Thyroid gland (tissue), 4 donors: ENCODE data around the gene INMT.

Experiments
- POLR2A ChIP-seq, 2 donors: fragments of 450-650 bp; IDR thresholded peaks; one replicate each; pipeline ENCODE4 v1.6.1; 2017; ENCODE audit warnings: antibody characterized with exemption in 2 of 2, mild to moderate bottlenecking in 2 of 2, moderate library complexity in 1 of 2
- TF ChIP-seq, protein P1 (sequence below), 6 experiments: fragments of 200-600 bp in 3 of 6; fragments of 450-650 bp in 3 of 6; sonication (generic) in 3 of 6; IDR thresholded peaks; one replicate each; pipeline ENCODE4 v1.5.1; 2016 to 2019; ENCODE audit warnings: antibody characterized with exemption in 6 of 6, mild to moderate bottlenecking in 2 of 6, inconsistent platforms in 1 of 6, moderate library complexity in 1 of 6

DNA sequence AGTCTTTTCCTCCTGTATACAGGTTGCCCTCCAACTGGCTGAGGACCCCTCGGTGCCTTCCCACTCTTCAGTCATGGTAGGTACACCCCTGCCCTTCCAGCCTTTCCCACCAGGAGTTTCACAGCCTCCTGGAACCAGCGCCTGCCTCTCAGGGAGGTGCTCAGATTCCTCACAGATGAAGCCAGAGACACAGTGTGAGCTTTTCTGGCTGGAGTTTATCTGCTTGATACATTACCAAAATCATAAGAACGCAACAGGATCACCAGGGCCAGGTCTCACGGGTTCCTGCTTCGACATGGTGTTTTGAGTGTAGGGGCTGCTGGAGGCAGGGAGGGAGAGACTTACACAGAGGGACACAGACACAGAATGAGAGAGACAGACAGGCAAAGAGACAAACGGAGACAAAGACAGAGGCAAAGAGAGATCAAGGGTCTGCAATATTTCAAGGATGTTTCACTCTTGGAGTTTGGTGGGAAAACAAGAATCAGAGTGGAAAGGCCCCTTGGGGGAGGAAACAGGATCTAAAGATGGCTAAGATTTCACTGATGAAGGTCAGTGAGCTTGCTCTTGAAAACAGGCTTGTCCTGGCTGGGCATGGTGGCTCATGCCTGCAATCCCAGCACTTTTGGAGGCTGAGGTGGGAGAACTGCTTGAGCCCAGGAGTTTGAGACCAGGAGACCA lies 6.5 kb upstream of the INMT start:
- TF ChIP-seq, protein P1, sequence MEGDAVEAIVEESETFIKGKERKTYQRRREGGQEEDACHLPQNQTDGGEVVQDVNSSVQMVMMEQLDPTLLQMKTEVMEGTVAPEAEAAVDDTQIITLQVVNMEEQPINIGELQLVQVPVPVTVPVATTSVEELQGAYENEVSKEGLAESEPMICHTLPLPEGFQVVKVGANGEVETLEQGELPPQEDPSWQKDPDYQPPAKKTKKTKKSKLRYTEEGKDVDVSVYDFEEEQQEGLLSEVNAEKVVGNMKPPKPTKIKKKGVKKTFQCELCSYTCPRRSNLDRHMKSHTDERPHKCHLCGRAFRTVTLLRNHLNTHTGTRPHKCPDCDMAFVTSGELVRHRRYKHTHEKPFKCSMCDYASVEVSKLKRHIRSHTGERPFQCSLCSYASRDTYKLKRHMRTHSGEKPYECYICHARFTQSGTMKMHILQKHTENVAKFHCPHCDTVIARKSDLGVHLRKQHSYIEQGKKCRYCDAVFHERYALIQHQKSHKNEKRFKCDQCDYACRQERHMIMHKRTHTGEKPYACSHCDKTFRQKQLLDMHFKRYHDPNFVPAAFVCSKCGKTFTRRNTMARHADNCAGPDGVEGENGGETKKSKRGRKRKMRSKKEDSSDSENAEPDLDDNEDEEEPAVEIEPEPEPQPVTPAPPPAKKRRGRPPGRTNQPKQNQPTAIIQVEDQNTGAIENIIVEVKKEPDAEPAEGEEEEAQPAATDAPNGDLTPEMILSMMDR (IDR thresholded peaks at IDR 0.05), result no peak
- TF ChIP-seq POLR2A (IDR thresholded peaks at IDR 0.05), result no peak
